Neural progenitor cell (in vitro differentiated cells): ENCODE data around the gene BCAT1. TPM values are rescaled to one million over a fixed set of nuclear protein-coding genes. Genes with fewer than 3 reads are reported as not detected.

Experiments used
- DNase-seq: peaks from one replicate; pipeline ENCODE4 v3.0.0-alpha.2; 2016; ENCODE audit warnings: low spot score
- H2AFZ ChIP-seq: fragments of 200-600 bp; sonication (generic); replicated peaks from 2 replicates; pipeline ENCODE4 v1.6.1; 2016; ENCODE audit warnings: antibody characterized with exemption
- H3F3A ChIP-seq: fragments of 200-600 bp; sonication (generic); 2 replicates; pipeline ENCODE4 v1.6.1; 2016; ENCODE audit warnings: antibody characterized with exemption, low read depth
- H3K27ac ChIP-seq: fragments of 200-600 bp; sonication (generic); 2 replicates; pipeline ENCODE4 v1.5.1; 2016; ENCODE audit warnings: mild to moderate bottlenecking
- H3K27me3 ChIP-seq: fragments of 200-600 bp; sonication (generic); 2 replicates; pipeline ENCODE4 v1.6.1; 2016; ENCODE audit warnings: mild to moderate bottlenecking, moderate library complexity
- H3K36me3 ChIP-seq: fragments of 200-600 bp; sonication (generic); 2 replicates; pipeline ENCODE4 v1.5.1; 2016
- H3K4me1 ChIP-seq: fragments of 200-600 bp; sonication (generic); 2 replicates; pipeline ENCODE4 v1.6.1; 2016; ENCODE audit warnings: mixed run types
- H3K4me2 ChIP-seq: fragments of 200-600 bp; sonication (generic); 2 replicates; pipeline ENCODE4 v1.6.1; 2016
- H3K4me3 ChIP-seq: fragments of 200-600 bp; sonication (generic); 2 replicates; pipeline ENCODE4 v1.5.1; 2016
- H3K79me2 ChIP-seq: fragments of 200-600 bp; sonication (generic); 2 replicates; pipeline ENCODE4 v1.6.1; 2016; ENCODE audit warnings: low read depth
- H3K9ac ChIP-seq: fragments of 200-600 bp; sonication (generic); 2 replicates; pipeline ENCODE4 v1.6.1; 2016
- H3K9me3 ChIP-seq: fragments of 200-600 bp; sonication (generic); 2 replicates; pipeline ENCODE4 v1.5.1; 2016; ENCODE audit warnings: low read depth
- H4K20me1 ChIP-seq: fragments of 200-600 bp; sonication (generic); 2 replicates; pipeline ENCODE4 v1.6.1; 2016; ENCODE audit warnings: low read depth
- H3K27ac Mint-ChIP-seq: 3 replicates; pipeline ENCODE4 v1.8.0; 2021; ENCODE audit warnings: mixed read lengths
- H3K27me3 Mint-ChIP-seq: 2 replicates; pipeline ENCODE4 v1.8.0; 2022; ENCODE audit warnings: low read depth, mild to moderate bottlenecking, inconsistent platforms, moderate library complexity, mixed read lengths; ENCODE audit not compliant: insufficient read depth
- H3K36me3 Mint-ChIP-seq: 3 replicates; pipeline ENCODE4 v1.8.0; 2021; ENCODE audit warnings: mixed read lengths
- H3K4me1 Mint-ChIP-seq: 3 replicates; pipeline ENCODE4 v1.8.0; 2021; ENCODE audit warnings: mixed read lengths
- H3K4me3 Mint-ChIP-seq: 3 replicates; pipeline ENCODE4 v1.8.0; 2021; ENCODE audit warnings: mild to moderate bottlenecking, moderate library complexity, mixed read lengths
- H3K9me3 Mint-ChIP-seq: 3 replicates; pipeline ENCODE4 v1.8.0; 2020; ENCODE audit warnings: mixed read lengths
- EZH2 ChIP-seq: fragments of 200-600 bp; sonication (generic); IDR thresholded peaks from 2 replicates; pipeline ENCODE4 v1.6.1; 2017; ENCODE audit warnings: antibody characterized with exemption, mild to moderate bottlenecking, moderate library complexity
- EZH2phosphoT487 ChIP-seq: fragments of 200-600 bp; sonication (generic); IDR thresholded peaks from 2 replicates; pipeline ENCODE4 v1.6.1; 2017; ENCODE audit warnings: antibody characterized with exemption
- total RNA-seq: library from RNA; depleted of rRNA; stranded (reverse); fragments of >200 nt; gene quantifications from 2 replicates; pipeline ENCODE4 v1.2.3, GENCODE V29; 2015; ENCODE audit warnings: low replicate concordance
- TF ChIP-seq, protein P1 (sequence below): fragments of 200-600 bp; sonication (generic); IDR thresholded peaks from 2 replicates; pipeline ENCODE4 v1.5.1; 2017; ENCODE audit warnings: antibody characterized with exemption, mild to moderate bottlenecking

Gene BCAT1
- total RNA-seq, 1 donor from 2014 or later: 287 TPM

DNA sequence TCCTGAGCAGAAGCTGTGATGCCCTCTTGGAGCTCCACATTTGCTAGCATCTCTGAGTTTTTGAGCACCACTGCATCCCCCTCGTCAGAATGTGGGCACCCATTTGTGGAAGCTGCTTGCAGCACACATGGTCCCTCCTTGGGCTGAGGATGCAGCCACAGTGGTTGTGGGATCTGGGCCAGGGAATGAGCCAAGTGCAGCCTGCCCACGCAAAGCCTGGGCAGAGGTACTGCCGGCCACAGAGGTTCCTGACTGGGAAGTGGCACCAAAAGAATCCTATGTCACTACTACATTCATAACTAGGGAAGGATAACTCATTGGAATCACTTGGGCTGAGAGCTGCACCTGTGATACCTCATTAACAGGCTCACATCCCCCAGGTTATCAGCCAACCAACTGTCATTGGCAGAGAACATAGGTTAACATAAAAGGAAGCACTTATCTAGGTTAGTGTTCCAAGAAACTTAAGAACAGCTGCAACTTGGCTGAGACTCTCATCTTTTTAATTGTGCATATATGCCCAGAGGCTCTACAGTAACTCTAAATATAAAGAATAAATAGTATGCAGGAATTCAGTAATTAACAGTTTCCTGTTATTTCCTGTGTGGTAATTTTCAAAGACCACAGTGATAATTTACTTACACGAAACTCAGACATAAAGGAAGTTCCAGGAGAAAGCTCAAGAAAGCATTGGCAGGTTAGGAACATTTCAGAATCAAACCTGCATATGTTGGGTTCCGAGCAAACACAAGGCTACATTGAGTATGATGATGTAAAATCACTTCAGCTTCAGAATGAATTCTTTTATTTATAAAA is 145.3 kb downstream of the BCAT1 start:
- H3K27ac ChIP-seq: no peak overlapping the region
- DNase-seq: no peak
- H3K9me3 ChIP-seq: no peaks in the 10 kb centered on the region
- H4K20me1 ChIP-seq: no peaks in the 10 kb centered on the region
- Mint-ChIP-seq H3K9me3 (peaks cover 17% of the 10 kb centered on the region), H3K4me3 (no peak overlapping the region), H3K36me3 (no peaks in the 10 kb centered on the region), H3K27me3 (no peaks in the 10 kb centered on the region), H3K4me1 (no peaks in the 10 kb centered on the region), H3K27ac (no peak overlapping the region)
- no peak overlapping the region for H3K9ac ChIP-seq
- H3K27me3 ChIP-seq: no peaks in the 10 kb centered on the region
- H3K4me2 ChIP-seq: no peak overlapping the region
- no peaks in the 10 kb centered on the region for H3K4me1 ChIP-seq
- H3F3A ChIP-seq: no peaks in the 10 kb centered on the region
- H3K79me2 ChIP-seq: no peaks in the 10 kb centered on the region
- no peaks in the 10 kb centered on the region for H3K36me3 ChIP-seq
- no peak for TF ChIP-seq EZH2phosphoT487
- TF ChIP-seq, protein P1, sequence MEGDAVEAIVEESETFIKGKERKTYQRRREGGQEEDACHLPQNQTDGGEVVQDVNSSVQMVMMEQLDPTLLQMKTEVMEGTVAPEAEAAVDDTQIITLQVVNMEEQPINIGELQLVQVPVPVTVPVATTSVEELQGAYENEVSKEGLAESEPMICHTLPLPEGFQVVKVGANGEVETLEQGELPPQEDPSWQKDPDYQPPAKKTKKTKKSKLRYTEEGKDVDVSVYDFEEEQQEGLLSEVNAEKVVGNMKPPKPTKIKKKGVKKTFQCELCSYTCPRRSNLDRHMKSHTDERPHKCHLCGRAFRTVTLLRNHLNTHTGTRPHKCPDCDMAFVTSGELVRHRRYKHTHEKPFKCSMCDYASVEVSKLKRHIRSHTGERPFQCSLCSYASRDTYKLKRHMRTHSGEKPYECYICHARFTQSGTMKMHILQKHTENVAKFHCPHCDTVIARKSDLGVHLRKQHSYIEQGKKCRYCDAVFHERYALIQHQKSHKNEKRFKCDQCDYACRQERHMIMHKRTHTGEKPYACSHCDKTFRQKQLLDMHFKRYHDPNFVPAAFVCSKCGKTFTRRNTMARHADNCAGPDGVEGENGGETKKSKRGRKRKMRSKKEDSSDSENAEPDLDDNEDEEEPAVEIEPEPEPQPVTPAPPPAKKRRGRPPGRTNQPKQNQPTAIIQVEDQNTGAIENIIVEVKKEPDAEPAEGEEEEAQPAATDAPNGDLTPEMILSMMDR: no peak
- no peak overlapping the region for H3K4me3 ChIP-seq
- H2AFZ ChIP-seq: no peak overlapping the region

DNA sequence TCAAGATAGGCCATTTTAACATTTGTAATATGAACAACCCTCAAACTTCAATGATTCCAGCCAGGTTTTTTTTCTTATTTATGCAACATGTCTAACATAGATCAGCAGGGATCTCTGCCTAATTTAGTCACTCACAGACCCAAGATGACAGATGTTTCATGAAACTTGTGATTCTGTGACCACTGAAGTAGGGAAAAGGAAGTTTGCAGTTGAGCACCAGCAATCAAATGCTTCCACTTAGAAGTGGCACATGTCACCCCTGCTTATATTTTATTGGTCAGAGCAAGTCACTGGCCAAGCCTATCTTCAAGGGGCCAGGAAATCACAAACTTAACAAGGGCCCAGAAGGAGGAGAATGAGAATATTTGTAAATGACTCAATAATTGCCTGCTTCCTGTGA is 150.6 kb downstream of the BCAT1 start:
- H3K27me3 Mint-ChIP-seq: no peaks in the 10 kb centered on the region
- no peaks in the 10 kb centered on the region for H3K9me3 ChIP-seq
- H3K36me3 Mint-ChIP-seq: no peaks in the 10 kb centered on the region
- DNase-seq: no peak
- no peak overlapping the region for H3K4me2 ChIP-seq
- no peaks in the 10 kb centered on the region for H3K4me1 Mint-ChIP-seq
- H3K79me2 ChIP-seq: no peaks in the 10 kb centered on the region
- peaks cover 9% of the 10 kb centered on the region for H3K9me3 Mint-ChIP-seq
- no peak overlapping the region for H3K27ac Mint-ChIP-seq
- TF ChIP-seq EZH2phosphoT487: no peak
- no peak for TF ChIP-seq EZH2
- no peaks in the 10 kb centered on the region for H3K27me3 ChIP-seq
- no peaks in the 10 kb centered on the region for H4K20me1 ChIP-seq
- H2AFZ ChIP-seq: no peak overlapping the region
- no peak overlapping the region for H3K4me3 ChIP-seq
- no peak overlapping the region for H3K4me3 Mint-ChIP-seq
- H3K9ac ChIP-seq: no peak overlapping the region
- H3K27ac ChIP-seq: no peak overlapping the region
- no peaks in the 10 kb centered on the region for H3K4me1 ChIP-seq
- H3F3A ChIP-seq: no peaks in the 10 kb centered on the region
- no peaks in the 10 kb centered on the region for H3K36me3 ChIP-seq

DNA sequence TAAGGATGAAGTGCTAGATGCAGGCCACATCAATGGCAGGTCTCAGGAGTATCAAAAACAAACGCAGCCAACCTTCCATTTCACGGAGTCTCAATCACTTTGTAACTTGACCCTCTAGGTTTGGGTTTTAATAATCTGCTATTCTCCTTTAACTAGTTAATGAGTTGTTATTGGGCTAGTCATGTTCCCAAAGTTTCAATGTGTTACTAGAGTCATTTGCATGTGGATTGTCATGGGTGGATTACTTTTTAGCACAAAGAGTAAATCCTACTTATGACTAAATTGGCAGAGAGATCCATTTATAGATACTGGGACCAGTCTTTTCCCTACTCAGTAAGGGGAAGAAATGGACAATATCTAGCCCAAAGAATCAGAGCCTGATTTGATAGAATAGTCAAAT is 151.0 kb downstream of the BCAT1 start:
- no peak overlapping the region for H3K4me3 ChIP-seq
- H3K27ac ChIP-seq: no peak overlapping the region
- no peaks in the 10 kb centered on the region for H3K4me1 ChIP-seq
- no peaks in the 10 kb centered on the region for H3K9me3 ChIP-seq
- Mint-ChIP-seq H3K4me1 (no peaks in the 10 kb centered on the region), H3K27me3 (no peaks in the 10 kb centered on the region), H3K27ac (no peak overlapping the region), H3K9me3 (peaks cover 7% of the 10 kb centered on the region), H3K36me3 (no peaks in the 10 kb centered on the region), H3K4me3 (no peak overlapping the region)
- no peaks in the 10 kb centered on the region for H3F3A ChIP-seq
- no peaks in the 10 kb centered on the region for H3K27me3 ChIP-seq
- no peak for DNase-seq
- H3K4me2 ChIP-seq: no peak overlapping the region
- H4K20me1 ChIP-seq: no peaks in the 10 kb centered on the region
- no peaks in the 10 kb centered on the region for H3K79me2 ChIP-seq
- no peak overlapping the region for H2AFZ ChIP-seq
- no peak overlapping the region for H3K9ac ChIP-seq
- TF ChIP-seq, protein P1: no peak
- TF ChIP-seq EZH2phosphoT487: no peak
- no peak for TF ChIP-seq EZH2
- H3K36me3 ChIP-seq: no peaks in the 10 kb centered on the region

DNA sequence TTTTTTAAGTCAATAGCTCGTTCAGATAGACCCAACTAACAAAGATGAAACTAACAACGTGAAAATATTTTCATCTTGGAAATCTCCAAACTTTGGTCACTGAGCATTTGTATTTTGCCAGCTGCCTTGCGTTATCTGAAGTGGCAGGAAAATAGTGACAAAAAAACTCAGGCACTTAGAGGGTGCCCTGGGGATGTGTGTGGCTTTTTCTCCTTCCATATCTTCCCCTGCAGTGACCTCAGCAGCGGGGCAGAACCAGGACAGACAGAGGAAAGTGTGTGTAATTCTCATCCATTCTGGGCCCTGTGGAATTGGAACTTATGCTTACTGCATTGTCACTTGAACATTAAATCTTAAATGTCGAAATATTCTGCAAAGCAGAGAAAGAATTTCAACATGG is 152.0 kb downstream of the BCAT1 start:
- peaks cover 4% of the 10 kb centered on the region for H3K9me3 Mint-ChIP-seq
- H3K9ac ChIP-seq: no peak overlapping the region
- H3K4me1 ChIP-seq: no peaks in the 10 kb centered on the region
- H3K79me2 ChIP-seq: no peaks in the 10 kb centered on the region
- H3K36me3 Mint-ChIP-seq: no peaks in the 10 kb centered on the region
- H3K27ac ChIP-seq: no peak overlapping the region
- no peak for DNase-seq
- no peak overlapping the region for H3K4me2 ChIP-seq
- no peaks in the 10 kb centered on the region for H3K4me1 Mint-ChIP-seq
- no peak overlapping the region for H3K4me3 ChIP-seq
- H2AFZ ChIP-seq: peak overlapping the region; percentile 63
- TF ChIP-seq, protein P1: no peak
- TF ChIP-seq EZH2phosphoT487: no peak
- TF ChIP-seq EZH2: no peak
- no peaks in the 10 kb centered on the region for H3K36me3 ChIP-seq
- no peaks in the 10 kb centered on the region for H3F3A ChIP-seq
- no peaks in the 10 kb centered on the region for H4K20me1 ChIP-seq
- H3K4me3 Mint-ChIP-seq: no peak overlapping the region
- H3K27ac Mint-ChIP-seq: no peak overlapping the region
- H3K27me3 ChIP-seq: no peaks in the 10 kb centered on the region
- H3K27me3 Mint-ChIP-seq: no peaks in the 10 kb centered on the region
- no peaks in the 10 kb centered on the region for H3K9me3 ChIP-seq
